Psoas muscle (tissue), 8 donors: ENCODE measurements around the gene RXFP2. TPM values are rescaled to one million over a fixed set of nuclear protein-coding genes. Genes with fewer than 3 reads are reported as not detected.

Source experiments
- ATAC-seq, 4 donors: fragments of 200-7000 bp; cut with Tn5 transposase; one replicate each; pipeline ENCODE4 v1.9.1; 2020; ENCODE audit warnings: moderate library complexity in 3 of 4, mild to moderate bottlenecking in 2 of 4
- DNase-seq, 2 donors: peaks; one replicate each; pipeline ENCODE4 v3.0.0-alpha.2; 2020
- H3K27ac ChIP-seq: fragments of 200-600 bp; one replicate; pipeline ENCODE4 v1.8.0; 2022
- H3K27me3 ChIP-seq, 3 donors: fragments of 200-600 bp in 1 of 3; one replicate each; pipeline versions ENCODE4 v1.6.1 to v1.8.0; 2013 to 2022; ENCODE audit warnings: low read length in 2 of 3, mild to moderate bottlenecking in 2 of 3, moderate library complexity in 1 of 3; ENCODE audit not compliant: insufficient read depth in 3 of 3
- H3K36me3 ChIP-seq, 2 donors: fragments of 200-600 bp in 1 of 2; one replicate each; pipeline versions ENCODE4 v1.6.1 to v1.8.0; 2013 to 2022; ENCODE audit warnings: low read depth in 1 of 2, mild to moderate bottlenecking in 1 of 2, moderate library complexity in 1 of 2; ENCODE audit not compliant: insufficient read depth in 1 of 2
- H3K4me1 ChIP-seq: fragments of 200-600 bp; one replicate; pipeline ENCODE4 v1.8.0; 2022
- H3K4me3 ChIP-seq: fragments of 200-600 bp; one replicate; pipeline ENCODE4 v1.8.0; 2022; ENCODE audit warnings: mild to moderate bottlenecking
- H3K9me3 ChIP-seq: fragments of 200-600 bp; one replicate; pipeline ENCODE4 v1.8.0; 2022
- CTCF ChIP-seq: fragments of 200-600 bp; IDR thresholded peaks from one replicate; pipeline ENCODE4 v1.8.0; 2022; ENCODE audit warnings: antibody characterized with exemption
- WGBS, 3 donors: extraction: QIAGEN DNeasy Blood & Tissue Kit; methylation state at CpG; one replicate each; pipeline versions ENCODE4 v1.1.6 to v1.1.7; 2013; 5-methylcytosine and 5-hydroxymethylcytosine counted together
- intact Hi-C, 2 donors: fragments of 100-400 bp; cut with DNase I; formaldehyde crosslinking; loops; one replicate each; pipeline versions ENCODE4 v1.11.0 to v1.14.2; 2022
- polyA plus RNA-seq, 3 donors: library from polyadenylated mRNA; stranded (reverse); fragments of 200-250 nt; gene quantifications; one replicate each; pipeline ENCODE4 v1.2.3, GENCODE V29; 2013
- total RNA-seq, 4 donors: library from RNA; stranded (reverse); fragmentation: NEBNext Ultra II Directional in 2 of 4; extraction: Animal tissue kit (Norgen Biotek cat#: 25700) in 2 of 4; gene quantifications; one replicate each; pipeline versions ENCODE4 v1.2.1 to v1.2.4, GENCODE V29; 2021 to 2023
- donor health status: healthy with polysubstance abuse.
- donor health status: DM: no; HTN: no; CAD: no; lungs with moderate emphysema.
- donor health status: Bipolar disorder and iron deficiency.
- donor health status: healthy.
- donor health status: DM: yes; HTN: yes; CAD: no.
- donor health status: DM: no; HTN: no; CAD: no.
- donor health status: DM: no; HTN: no; CAD: no.
- donor health status: DM: yes; HTN: yes; CAD: no.

Gene RXFP2
- total and polyA plus RNA-seq, 7 donors = 0.47 to 4.0 (median 1.2) TPM; not detected in 2

- Histone ChIP-seq H3K9me3 (no peaks in the 10 kb centered on the region), H3K27ac (no peak overlapping the region), H3K4me3 (no peak overlapping the region), H3K4me1 (no peaks in the 10 kb centered on the region), H3K36me3 (no peaks in the 10 kb centered on the region), H3K27me3 (no peaks in the 10 kb centered on the region)
- WGBS, 3 donors = 95 to 97% (median 96%) methylated on average over 6 of the region's 6 CpGs
- intact Hi-C loops = no loop called here
- DNase-seq = no peak
- no peak for TF ChIP-seq CTCF
- no peak for ATAC-seq
Measured at GRCh38 chr13:31851216-31851615, 111.9 kb downstream of the RXFP2 start.
